Measurements from ENCODE around the gene CARD14.
A peak's percentile ranks its signal among the peaks of the same experiment; 100 is the strongest.

Gene CARD14
- total RNA-seq: 0 reads per million in 3 experiments

DNA sequence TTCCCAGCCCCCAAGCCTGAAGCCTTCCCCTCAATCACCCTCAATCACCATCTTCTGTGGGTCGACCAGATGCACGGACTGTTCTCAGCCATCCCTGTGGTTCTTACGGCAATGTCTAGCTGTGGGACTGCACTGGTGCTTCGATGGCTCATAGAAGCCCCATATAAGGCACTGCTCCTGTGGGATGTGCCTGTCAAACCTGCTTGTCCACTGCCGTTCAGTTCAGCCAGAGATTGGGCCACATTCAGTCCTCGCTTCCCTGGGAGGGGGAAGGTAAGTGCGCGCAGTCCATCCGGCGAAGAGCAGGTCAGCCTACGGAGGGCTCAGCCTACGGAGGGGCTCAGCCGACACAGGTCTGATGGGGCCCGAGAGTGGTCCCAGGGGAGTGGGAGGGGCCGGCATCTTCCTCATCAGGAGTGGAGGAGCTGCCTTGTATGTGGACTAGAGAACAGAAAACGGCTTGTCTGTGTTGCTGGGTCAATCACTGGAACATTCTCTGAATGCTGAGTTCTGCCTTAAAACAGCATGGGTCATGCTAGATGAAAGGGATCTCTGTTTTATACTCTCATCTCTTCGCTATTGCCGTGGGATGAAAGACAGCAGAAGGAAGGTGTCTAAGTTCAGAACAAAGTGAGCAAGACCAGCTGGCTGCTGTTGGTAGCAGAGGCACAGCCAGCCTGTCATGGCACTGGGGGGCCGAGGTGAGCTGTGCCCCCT, at the start of gene CARD14:
CARD14 (plus strand) TSS at position 247 of the 717 bp plus-strand sequence. CDS start 11,409 bp downstream, outside the sequence.
- no peak for DNase-seq

- no peak for DNase-seq
Observed at GRCh38 chr17:80122026-80122575, 47.7 kb upstream of the CARD14 start.

GRCh38 chr17:80122926-80123505, 46.8 kb upstream of the CARD14 start:
- DNase-seq: no peak

GRCh38 chr17:80123791-80124190, 46.0 kb upstream of the CARD14 start:
- DNase-seq: no peak

DNA sequence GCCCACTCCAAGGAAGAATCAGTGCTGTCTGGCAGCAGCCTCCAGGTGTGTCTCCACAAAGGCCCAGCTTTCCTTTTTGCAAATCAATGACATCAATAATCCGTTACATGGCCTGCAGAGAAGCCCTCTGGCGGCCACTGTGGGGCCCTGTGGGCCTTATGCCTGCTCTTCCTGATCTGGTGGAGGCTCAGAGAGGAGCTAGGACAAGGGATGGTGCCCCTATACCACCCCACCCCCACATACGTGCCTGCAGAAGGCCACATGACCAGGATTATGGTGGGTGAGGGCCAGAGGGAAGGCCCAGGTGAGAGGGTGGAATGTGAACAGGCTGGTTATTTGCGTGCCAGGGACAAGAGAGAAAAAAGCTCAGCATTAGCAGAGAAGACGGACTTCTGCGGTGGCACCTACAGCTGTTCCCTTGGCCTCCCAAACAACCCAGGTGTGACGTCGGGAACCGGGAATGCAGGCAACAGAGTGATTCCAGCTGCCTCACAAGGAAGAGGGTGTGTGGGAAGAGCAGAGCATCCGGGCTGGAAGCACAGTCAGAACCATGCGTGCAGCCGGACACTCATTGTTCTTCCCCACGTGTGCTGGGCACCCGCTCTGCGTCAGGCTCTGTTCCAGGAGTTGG, 45.4 kb upstream of the CARD14 start:
- no peak for DNase-seq

DNA sequence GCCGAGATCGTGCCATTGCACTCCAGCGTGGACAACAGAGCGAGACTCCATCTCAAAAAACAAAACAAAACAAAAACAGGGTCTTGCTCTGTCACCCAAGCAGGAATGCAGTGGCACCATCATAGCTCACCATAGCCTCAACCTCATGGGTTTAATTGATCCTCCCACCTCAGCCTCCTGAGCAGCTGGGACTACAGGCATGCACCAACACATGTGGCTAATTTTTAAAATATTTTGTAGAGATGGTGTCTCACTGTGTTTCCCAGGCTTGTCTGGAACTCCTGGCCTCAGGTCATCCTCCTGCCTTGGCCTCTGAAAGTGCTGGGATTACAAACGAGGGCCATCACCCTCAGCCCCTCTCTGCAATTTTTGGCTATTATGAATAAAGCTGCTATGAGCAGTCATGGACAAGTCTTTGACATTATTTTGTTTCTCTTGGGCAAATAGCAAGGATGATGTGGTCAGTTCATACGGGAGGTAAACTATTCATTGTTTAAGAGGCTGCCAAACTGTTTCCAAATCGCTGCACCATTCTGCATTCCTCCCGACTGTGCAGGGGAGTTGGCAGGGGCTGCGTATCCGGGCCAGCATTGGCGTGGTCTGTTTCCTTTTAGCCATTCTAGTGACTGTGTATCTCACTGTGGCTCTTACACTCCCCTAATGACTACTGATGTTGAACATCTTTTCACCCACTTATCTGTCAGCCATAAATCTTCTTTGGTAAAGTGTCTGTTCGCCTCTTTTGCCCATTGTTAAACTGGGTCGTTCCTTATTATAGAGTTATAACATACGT, 44.0 kb upstream of the CARD14 start:
- no peak for DNase-seq

DNA sequence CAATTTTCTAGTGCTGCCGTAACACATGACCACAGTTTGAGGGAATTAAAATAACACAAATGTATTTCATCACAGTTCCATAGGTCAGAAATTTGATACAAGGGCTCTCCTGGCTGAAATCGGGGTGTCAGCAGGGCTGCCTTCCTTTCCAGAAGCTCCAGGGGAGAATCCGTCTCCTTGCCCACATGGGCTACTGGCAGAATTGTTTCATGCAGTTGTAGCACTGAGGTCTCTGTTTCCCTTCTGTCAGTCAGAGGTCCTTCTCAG, 43.4 kb upstream of the CARD14 start:
- DNase-seq: no peak

DNA sequence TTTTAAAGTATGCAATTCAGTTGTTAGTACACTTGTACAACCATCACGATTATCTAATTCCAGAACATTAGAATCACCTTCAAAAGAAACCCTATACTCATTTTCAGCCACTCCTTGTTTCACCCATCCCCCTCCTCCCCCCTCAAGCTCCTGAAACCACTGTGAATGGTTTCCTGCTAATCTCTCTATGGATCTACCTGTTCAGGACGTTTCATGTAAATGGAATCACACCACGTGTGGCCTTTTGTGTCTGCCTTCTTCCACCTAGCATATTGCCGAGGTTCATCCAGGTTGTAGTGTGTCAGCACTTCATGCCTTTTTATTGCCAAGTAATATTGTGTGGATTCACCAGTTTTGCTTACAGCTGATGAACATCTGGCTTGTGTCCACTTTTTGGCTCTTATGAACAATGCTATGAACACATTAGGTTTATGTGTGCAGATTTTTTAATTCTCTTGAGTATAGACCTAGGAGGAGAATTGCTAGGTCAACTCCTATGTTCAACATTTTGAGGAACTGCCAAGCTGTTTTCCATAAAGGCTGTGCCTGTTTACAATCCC, 40.7 kb upstream of the CARD14 start:
- DNase-seq: no peak

DNA sequence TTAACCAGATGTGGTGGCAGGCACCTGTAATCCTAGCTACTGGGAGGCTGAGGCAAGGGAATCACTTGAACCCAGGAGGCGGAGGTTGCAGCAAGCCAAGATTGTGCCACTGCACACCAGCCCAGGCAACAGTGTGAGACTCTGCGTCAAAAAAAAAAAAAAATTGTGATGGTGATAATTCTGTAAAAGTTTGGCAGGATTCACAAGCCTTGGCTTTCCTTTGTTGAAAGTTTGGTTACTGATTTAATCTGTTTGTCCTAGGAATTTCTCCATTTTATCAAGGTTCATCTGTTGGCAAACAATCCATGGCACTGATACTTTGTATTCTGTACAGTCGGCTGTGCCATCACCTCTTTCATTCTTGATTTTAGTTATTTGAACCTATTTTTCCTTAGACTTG, 38.8 kb upstream of the CARD14 start:
- DNase-seq: no peak

GRCh38 chr17:80132906-80133625, 36.8 kb upstream of the CARD14 start:
- no peak for DNase-seq

DNA sequence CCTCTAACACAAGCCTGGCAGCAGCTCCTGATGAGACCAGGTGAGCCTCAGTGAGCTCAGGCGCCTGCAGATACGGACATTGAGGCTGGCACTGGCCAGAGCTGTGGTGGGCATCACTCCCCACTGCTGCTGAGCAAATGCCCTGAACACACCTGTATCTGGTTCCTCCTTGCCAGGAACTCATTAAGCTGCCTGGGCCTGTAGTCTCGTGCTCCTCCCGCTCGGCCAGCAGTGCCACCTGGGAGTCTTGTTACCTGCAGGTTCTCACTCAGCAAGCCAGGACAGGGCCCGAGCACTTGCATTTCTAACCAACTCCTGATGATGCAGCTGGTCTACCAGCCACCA, 36.2 kb upstream of the CARD14 start:
- no peak for DNase-seq

DNA sequence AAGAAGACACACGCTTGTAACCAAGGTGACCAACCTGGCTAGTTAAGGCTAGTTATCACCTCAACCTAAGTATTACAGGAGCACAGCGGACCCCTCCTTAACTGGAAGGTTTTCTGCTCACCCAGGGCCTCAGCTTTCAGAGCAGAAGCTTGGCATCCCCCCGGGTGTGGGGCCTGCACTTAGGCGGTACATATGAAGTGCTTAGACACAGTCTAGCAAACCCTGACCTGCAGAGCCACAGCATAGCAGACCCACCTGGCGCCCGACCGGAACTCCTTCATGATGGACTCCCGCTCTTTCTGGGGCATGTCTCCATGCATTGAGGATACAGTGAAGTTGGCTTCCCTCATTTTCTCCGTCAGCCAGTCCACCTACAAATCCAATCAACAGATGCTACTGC, 32.7 kb upstream of the CARD14 start:
- no peak for DNase-seq

DNA sequence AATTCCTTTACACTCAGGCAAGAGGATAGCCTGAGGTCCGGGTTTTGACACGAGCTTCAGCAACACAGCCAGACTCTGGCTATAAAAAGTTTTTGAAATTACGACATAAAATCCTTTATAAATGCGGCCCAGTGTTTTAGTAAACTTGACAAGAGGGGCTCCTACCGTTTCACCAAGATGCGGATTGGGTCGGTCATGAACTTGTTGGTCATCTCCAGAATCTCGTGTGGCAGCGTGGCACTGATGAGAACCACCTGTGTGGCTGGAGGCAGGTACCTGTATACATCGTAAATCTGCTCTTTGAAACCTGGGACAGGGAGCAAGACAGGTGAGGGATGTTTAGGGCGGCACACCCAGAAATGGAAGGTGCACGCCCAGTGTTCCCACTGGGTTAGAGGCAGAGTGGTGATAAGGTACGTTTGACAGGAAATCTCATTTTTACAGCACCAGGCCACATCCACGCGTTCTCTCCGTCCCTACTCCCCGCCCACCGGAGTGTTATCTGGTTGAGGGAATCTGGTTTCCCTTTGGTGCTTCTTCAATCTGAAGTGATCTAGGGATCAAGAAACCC, 30.9 kb upstream of the CARD14 start:
- DNase-seq: no peak

DNA sequence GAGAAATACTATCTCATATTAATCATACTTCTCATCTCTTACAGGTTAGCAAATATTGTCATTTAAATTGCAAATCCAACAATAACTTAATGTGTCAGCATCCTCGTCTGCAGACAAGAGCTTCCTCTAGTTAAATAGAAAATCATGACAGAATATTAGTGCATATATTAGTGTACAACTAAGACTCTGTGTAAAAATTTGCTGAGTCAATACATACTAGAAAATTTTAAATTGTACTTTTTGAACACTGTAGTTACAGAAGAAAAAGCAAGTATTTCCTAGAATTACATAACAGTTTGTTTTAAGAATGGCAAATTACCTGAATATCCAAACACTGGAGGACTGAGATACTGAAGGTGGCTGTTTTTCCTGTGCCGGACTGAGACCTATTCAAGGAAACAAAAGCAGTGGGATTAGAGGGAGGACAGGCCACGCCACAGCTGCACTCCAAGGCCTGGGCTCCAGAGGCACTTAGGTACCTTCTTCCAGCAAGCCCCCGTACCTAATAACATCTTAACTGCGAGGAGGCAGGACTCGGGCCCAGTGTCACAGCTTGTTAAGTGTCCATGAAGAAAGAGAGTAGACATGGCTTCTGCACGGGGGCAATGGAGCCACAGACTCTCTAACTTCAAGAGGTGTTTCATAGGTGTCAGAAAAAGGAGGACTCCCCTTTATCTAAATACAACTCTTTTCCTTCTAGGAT, 28.2 kb upstream of the CARD14 start:
- DNase-seq: no peak

DNA sequence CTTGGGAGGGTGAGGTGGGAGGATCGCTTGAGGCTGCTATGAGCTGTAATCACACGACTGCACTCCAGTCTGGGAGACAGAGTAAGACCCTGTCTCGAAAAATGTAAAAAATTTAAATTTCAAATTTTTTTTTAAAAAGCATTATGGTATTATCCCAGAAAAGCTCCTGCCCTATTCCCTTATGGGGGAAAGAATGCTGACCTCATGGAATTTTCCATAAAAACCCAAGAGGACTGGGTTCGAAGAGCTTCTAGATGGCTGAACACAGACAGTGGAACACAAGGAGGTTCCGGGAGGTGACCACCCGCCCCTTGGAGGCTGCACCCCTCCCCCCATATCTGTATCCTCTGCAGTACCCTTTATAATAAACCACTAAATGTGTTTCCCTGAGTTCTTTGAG, 26.9 kb upstream of the CARD14 start:
- DNase-seq: no peak

- no peak for DNase-seq
Observed at GRCh38 chr17:80145076-80146075, 24.5 kb upstream of the CARD14 start.

DNA sequence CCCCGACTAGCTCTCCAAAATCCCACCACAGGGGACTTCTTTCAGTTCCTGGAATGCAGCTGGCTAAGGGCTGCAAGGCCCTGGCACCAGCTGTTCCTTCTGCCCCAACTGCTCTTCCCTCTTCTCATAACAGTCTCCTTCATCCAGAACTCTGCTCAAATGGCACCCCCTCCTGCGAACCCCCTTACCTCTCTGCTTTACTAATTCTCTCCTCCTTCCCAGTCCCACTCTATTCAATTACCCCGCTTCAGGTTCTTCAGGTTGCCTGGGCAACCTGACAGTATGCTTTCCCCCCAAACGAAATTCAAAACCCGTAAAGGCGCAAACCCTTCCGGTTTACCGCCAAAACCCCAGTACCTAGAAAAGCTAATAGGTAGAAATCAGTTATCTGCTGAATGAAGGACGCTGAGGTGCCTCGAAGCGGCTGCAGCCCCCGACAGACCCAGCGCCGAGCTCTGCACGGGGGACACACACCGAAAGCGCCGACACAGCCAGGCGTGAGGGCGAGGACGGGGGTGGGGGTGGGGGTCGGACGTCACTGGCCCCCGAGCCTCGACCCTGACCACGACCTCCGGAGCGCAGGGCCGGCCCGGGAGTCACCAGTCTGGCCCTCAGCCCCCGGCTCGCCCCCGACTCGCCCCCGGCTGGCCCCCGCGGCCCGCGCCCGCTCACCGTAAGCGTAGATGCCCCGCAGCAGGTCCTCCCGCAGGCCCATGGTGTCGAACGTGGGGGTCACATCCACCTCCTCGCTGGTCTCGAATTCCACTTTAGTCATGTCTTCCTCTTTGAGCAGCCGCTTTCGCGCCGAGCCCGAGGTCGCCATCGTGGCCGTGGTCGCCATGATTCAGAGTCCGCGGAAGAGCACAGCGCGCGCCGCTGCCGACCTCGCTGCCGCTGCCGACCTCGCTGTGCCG, 23.5 kb upstream of the CARD14 start:
- peak; percentile 9 for DNase-seq

GRCh38 chr17:80147035-80147822, 22.6 kb upstream of the CARD14 start, which contains the start of gene EIF4A3:
TSS of gene EIF4A3 (minus strand) at chr17:80147128. CDS start at chr17:80146961, 167 bp downstream.
- peak; percentile 98 for DNase-seq

All from central memory CD4-positive, alpha-beta T cell (primary cell).